Measurements from ENCODE around the gene TMEM19.

- TF ChIP-seq CTCF (IDR thresholded peaks at IDR 0.05) (no peak), POLR2AphosphoS5 (IDR thresholded peaks at IDR 0.05) (no peak), POLR2A (IDR thresholded peaks at IDR 0.05) (no peak), EP300 (IDR thresholded peaks at IDR 0.05) (no peak)
These were observed 2.2 kb upstream of the TMEM19 start for GRCh38 chr12:71683633-71684032.

Data from stomach (tissue), 4 donors.